Osteocyte (in vitro differentiated cells): ENCODE measurements around the gene VPS37B. TPM values are rescaled to one million over a fixed set of nuclear protein-coding genes. Genes with fewer than 3 reads are reported as not detected.

Experiments
- DNase-seq: peaks from one replicate; pipeline ENCODE4 v3.0.0; 2021; ENCODE audit warnings: mixed read lengths; ENCODE audit not compliant: unreplicated experiment; ENCODE audit errors: extremely low spot score
- H3K27ac Mint-ChIP-seq: one replicate; pipeline ENCODE4 v1.8.0; 2021; ENCODE audit warnings: mild to moderate bottlenecking, mixed read lengths; ENCODE audit not compliant: unreplicated experiment
- H3K27me3 Mint-ChIP-seq: one replicate; pipeline ENCODE4 v1.8.0; 2021; ENCODE audit warnings: mixed read lengths; ENCODE audit not compliant: unreplicated experiment
- H3K36me3 Mint-ChIP-seq: one replicate; pipeline ENCODE4 v1.8.0; 2021; ENCODE audit warnings: mixed read lengths; ENCODE audit not compliant: unreplicated experiment
- H3K4me1 Mint-ChIP-seq: one replicate; pipeline ENCODE4 v1.8.0; 2021; ENCODE audit warnings: mixed read lengths; ENCODE audit not compliant: unreplicated experiment
- H3K4me3 Mint-ChIP-seq: one replicate; pipeline ENCODE4 v1.8.0; 2021; ENCODE audit warnings: mild to moderate bottlenecking, moderate library complexity, mixed read lengths; ENCODE audit not compliant: unreplicated experiment
- H3K9me3 Mint-ChIP-seq: one replicate; pipeline ENCODE4 v1.8.0; 2021; ENCODE audit warnings: mixed read lengths; ENCODE audit not compliant: unreplicated experiment
- total RNA-seq: library from RNA; stranded (reverse); gene quantifications from 2 replicates; pipeline ENCODE4 v1.2.1, GENCODE V29; 2021
- TF ChIP-seq, protein P1 (sequence below): fragments of 200-600 bp; sonication (generic); IDR thresholded peaks from 2 replicates; pipeline ENCODE4 v1.5.0; 2021; ENCODE audit warnings: antibody characterized with exemption, mild to moderate bottlenecking, moderate library complexity

The VPS37B gene
- total RNA-seq, 1 donor from 2014 or later = 27.5 TPM

DNA sequence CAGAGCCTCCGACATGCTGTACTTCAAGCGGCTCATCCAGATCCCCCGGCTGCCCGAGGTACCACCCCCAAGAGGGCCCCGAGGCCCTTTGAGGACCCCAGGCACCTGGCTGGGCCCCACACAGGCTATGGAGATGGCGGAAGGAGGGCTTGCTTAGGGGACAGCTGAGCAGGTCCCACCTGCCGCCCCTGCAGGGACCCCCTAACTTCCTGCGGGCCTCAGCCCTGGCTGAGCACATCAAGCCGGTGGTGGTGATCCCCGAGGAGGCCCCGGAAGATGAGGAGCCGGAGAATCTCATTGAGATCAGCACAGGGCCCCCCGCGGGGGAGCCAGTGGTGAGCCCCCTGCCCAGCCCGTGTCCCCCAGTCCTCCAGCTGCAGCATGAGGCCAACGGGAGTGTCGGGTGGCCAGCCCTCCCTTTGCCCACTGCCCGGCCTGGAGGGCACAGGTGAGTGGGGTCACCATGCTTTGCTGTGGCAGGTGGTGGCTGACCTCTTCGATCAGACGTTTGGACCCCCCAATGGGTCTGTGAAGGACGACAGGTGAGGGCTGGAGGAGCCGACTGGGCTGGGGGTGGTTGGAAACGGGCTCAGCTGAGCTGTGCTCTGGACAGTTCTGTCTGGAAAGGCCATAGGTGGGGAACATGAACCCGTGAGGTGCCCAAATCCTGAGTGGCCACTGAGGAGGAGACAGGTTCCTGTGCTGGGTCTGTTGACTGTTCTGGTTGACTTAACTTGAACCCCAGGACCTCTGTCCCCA lies 40.7 kb downstream of the VPS37B start:
- Mint-ChIP-seq H3K27me3 (no peaks in the 10 kb centered on the region), H3K9me3 (no peaks in the 10 kb centered on the region), H3K36me3 (no peaks in the 10 kb centered on the region)

DNA sequence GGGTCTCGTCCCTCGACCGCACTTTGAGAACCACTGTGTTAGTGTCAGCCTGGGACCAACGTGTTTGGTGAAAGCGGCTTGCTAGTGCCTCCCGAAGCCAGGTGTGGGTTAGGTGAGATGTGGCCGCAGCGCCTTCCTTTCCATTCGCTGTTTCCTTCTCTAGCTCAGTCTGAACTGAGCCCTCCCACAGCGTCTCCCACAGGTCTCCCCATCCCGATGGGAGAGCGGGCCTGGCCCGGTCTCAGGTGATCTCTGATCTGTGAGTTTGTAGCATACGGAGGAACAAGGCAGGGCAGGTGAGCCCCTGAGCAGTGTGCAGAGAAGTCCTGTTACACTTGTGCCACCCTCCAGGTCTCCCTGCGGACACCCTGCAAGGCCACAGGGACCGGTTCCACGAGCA lies 41.4 kb downstream of the VPS37B start:
- no peak for DNase-seq
- no peaks in the 10 kb centered on the region for H3K9me3 Mint-ChIP-seq

More for the DNA sequence above, 40.7 kb downstream of the VPS37B start:
- TF ChIP-seq, protein P1, sequence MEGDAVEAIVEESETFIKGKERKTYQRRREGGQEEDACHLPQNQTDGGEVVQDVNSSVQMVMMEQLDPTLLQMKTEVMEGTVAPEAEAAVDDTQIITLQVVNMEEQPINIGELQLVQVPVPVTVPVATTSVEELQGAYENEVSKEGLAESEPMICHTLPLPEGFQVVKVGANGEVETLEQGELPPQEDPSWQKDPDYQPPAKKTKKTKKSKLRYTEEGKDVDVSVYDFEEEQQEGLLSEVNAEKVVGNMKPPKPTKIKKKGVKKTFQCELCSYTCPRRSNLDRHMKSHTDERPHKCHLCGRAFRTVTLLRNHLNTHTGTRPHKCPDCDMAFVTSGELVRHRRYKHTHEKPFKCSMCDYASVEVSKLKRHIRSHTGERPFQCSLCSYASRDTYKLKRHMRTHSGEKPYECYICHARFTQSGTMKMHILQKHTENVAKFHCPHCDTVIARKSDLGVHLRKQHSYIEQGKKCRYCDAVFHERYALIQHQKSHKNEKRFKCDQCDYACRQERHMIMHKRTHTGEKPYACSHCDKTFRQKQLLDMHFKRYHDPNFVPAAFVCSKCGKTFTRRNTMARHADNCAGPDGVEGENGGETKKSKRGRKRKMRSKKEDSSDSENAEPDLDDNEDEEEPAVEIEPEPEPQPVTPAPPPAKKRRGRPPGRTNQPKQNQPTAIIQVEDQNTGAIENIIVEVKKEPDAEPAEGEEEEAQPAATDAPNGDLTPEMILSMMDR = no peak
- DNase-seq = no peak
- Mint-ChIP-seq H3K27ac (no peak overlapping the region), H3K4me3 (no peak overlapping the region), H3K4me1 (peaks cover 15% of the 10 kb centered on the region)

GRCh38 chr12:122853582-122854245 lies 42.2 kb downstream of the VPS37B start:
- no peaks in the 10 kb centered on the region for H3K36me3 Mint-ChIP-seq
- H3K4me1 Mint-ChIP-seq = peaks cover 15% of the 10 kb centered on the region
- no peak overlapping the region for H3K4me3 Mint-ChIP-seq
- DNase-seq = no peak
- H3K9me3 Mint-ChIP-seq = no peaks in the 10 kb centered on the region
- H3K27ac Mint-ChIP-seq = no peak overlapping the region
- H3K27me3 Mint-ChIP-seq = no peaks in the 10 kb centered on the region
- TF ChIP-seq, protein P1 = no peak

More for the DNA sequence above, 41.4 kb downstream of the VPS37B start:
- Mint-ChIP-seq H3K4me3 (no peak overlapping the region), H3K27me3 (no peaks in the 10 kb centered on the region), H3K27ac (no peak overlapping the region), H3K4me1 (peaks cover 15% of the 10 kb centered on the region), H3K36me3 (no peaks in the 10 kb centered on the region)
- TF ChIP-seq, protein P1 = no peak

GRCh38 chr12:122852336-122853275 lies 43.3 kb downstream of the VPS37B start:
- peak overlapping the region; percentile 70 for H3K27ac Mint-ChIP-seq
- TF ChIP-seq, protein P1 = no peak
- peaks cover 15% of the 10 kb centered on the region for H3K4me1 Mint-ChIP-seq
- peaks cover 2% of the 10 kb centered on the region for H3K36me3 Mint-ChIP-seq
- H3K27me3 Mint-ChIP-seq = no peaks in the 10 kb centered on the region
- no peak overlapping the region for H3K4me3 Mint-ChIP-seq
- DNase-seq = no peak
- no peaks in the 10 kb centered on the region for H3K9me3 Mint-ChIP-seq
